A549 (cell line): ENCODE results near the gene MINDY1.

ENCODE experiments used
- CBX8 ChIP-seq: fragments of 200-600 bp; sonication (generic); IDR thresholded peaks from 2 replicates; pipeline ENCODE4 v1.6.1; 2016
- EHMT2 ChIP-seq: fragments of 200-600 bp; sonication (generic); IDR thresholded peaks from 2 replicates; pipeline ENCODE4 v1.6.1; 2016; ENCODE audit warnings: antibody characterized with exemption, low read depth, mild to moderate bottlenecking, moderate library complexity
- NFE2L2 ChIP-seq: fragments of 150-350 bp; conservative IDR thresholded peaks from 2 replicates; pipeline ENCODE4 v1.6.1; 2014; ENCODE audit warnings: low read length
- POLR2A ChIP-seq: IDR thresholded peaks from 2 replicates; pipeline ENCODE4 v1.6.1; 2012; ENCODE audit warnings: mild to moderate bottlenecking, low read length
- TF ChIP-seq, protein P1 (sequence below): fragments of >200 bp; sonication (Bioruptor Twin); formaldehyde crosslinking; IDR thresholded peaks from 3 replicates; pipeline ENCODE4 v1.5.1; 2016
- TF ChIP-seq, protein P2 (sequence below): IDR thresholded peaks from 2 replicates; pipeline ENCODE4 v1.6.1; 2012

DNA sequence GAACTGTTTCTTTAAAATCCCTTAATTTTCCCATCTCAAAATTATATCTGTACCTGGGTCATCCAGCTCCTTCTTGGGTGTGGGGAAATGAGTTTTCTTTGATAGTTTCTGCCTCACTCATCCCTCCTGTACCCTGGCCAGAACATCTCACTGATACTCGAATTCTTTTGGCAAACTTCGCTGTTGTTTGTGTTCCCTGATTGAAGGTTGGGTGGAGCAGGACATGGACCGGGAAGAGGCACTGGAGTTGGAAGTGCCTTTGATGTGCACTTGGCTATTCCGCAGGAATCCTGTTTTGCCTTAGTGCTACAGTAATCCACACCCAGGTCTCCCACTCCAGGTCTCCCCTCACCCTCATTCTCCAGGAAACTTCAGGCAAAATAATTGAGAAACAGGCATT lies 11.2 kb downstream of the MINDY1 start:
- TF ChIP-seq, protein P1, sequence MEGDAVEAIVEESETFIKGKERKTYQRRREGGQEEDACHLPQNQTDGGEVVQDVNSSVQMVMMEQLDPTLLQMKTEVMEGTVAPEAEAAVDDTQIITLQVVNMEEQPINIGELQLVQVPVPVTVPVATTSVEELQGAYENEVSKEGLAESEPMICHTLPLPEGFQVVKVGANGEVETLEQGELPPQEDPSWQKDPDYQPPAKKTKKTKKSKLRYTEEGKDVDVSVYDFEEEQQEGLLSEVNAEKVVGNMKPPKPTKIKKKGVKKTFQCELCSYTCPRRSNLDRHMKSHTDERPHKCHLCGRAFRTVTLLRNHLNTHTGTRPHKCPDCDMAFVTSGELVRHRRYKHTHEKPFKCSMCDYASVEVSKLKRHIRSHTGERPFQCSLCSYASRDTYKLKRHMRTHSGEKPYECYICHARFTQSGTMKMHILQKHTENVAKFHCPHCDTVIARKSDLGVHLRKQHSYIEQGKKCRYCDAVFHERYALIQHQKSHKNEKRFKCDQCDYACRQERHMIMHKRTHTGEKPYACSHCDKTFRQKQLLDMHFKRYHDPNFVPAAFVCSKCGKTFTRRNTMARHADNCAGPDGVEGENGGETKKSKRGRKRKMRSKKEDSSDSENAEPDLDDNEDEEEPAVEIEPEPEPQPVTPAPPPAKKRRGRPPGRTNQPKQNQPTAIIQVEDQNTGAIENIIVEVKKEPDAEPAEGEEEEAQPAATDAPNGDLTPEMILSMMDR, result no peak
- TF ChIP-seq POLR2A, result no peak
- TF ChIP-seq, protein P2, sequence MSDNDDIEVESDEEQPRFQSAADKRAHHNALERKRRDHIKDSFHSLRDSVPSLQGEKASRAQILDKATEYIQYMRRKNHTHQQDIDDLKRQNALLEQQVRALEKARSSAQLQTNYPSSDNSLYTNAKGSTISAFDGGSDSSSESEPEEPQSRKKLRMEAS, result no peak
- no peak for TF ChIP-seq CBX8
- no peak for TF ChIP-seq EHMT2
- no peak for TF ChIP-seq NFE2L2
